Astrocyte (in vitro differentiated cells and primary cell): Measurements from ENCODE around the gene SEMA4C.

Experiments
- EZH2 ChIP-seq: IDR thresholded peaks from 2 replicates; pipeline ENCODE4 v1.6.1; 2012; ENCODE audit warnings: mild to moderate bottlenecking, low read length, inconsistent platforms; ENCODE audit not compliant: insufficient read depth
- TF ChIP-seq, protein P1 (sequence below): IDR thresholded peaks from 2 replicates; pipeline ENCODE4 v1.5.1; 2011; ENCODE audit warnings: low read depth, mild to moderate bottlenecking, inconsistent platforms, low read length, moderate library complexity; ENCODE audit not compliant: insufficient read depth

DNA sequence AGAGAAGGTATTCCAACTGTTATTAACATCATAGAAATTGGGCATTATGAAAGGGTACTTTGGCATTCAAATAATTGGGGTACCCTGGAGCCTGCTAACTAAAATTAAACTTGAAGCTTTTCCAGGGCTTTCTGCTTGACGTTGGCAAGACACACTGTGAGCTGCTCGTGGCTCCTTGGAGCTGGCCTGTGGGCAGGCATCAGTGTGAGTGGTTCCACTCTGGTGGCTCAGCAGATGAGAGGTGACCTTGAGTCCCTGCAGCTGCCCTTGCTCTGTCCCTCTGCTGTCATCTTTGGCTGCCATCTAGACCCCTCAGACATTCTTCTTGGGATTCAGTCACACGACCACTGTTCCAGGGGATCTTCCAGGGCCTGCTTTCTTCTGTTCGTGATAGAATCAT is 47.1 kb downstream of the SEMA4C start:
- TF ChIP-seq EZH2 = no peak
- TF ChIP-seq, protein P1, sequence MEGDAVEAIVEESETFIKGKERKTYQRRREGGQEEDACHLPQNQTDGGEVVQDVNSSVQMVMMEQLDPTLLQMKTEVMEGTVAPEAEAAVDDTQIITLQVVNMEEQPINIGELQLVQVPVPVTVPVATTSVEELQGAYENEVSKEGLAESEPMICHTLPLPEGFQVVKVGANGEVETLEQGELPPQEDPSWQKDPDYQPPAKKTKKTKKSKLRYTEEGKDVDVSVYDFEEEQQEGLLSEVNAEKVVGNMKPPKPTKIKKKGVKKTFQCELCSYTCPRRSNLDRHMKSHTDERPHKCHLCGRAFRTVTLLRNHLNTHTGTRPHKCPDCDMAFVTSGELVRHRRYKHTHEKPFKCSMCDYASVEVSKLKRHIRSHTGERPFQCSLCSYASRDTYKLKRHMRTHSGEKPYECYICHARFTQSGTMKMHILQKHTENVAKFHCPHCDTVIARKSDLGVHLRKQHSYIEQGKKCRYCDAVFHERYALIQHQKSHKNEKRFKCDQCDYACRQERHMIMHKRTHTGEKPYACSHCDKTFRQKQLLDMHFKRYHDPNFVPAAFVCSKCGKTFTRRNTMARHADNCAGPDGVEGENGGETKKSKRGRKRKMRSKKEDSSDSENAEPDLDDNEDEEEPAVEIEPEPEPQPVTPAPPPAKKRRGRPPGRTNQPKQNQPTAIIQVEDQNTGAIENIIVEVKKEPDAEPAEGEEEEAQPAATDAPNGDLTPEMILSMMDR = no peak
